ENCODE data around the gene NTM.

Gene NTM

DNA sequence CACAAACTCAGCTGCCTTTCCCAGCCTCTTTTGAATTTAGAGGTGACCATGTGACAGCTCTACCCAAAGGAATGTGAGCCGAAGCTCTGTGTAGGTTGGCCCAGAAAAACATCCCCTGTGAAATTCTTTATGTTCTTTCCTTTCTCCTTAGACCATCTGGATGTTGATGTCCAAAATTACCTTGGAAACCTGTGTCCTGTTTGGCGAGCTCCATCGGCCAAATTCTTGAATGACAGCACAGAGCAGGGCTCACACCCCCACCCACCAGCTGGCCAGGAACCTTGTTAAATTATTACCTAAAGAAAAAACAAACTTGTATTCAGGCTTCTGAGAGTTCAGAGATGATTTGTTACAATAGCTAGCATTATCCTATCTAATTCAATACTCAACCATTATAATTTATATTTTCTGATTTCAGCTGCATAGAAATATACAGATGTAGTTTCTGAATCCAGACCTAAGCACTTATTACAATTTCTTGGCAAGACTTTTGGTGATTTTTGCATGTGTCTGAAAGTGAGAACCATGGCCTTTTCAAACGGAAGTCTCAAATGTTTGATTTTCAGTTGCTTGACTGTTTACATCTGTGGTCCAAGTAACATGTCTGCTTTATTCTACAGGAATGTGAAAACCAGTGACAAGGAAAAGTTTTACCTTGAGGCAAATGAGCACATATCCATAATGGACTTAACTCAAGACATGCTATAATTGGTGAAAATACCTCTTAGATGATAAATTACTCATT lies 554.2 kb downstream of the NTM start:
- no peak for DNase-seq (ENCODE audit: extremely low read depth in 1 of 2, low read depth in 1 of 2)

DNA sequence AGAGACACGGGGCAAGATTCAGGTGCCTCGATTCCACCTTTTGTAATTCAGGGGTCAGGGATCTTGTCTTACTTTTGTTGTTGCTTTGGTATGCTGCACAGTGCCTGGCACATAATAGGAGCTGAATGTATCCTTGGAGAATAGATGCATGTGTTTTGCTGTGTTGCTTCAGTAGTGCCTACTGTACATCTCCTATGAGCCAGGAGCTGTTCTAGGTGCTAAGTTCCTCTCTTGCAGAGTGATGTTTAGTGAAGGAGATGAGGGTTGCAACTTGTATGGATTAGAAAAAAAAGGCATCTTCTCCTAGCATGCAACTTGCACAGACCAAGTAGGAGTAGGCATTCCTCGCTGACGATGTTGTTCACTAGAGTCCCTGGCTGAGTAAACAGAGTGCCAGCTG lies 555.4 kb downstream of the NTM start:
- no peak for DNase-seq (ENCODE audit: extremely low read depth in 1 of 2, low read depth in 1 of 2)

DNA sequence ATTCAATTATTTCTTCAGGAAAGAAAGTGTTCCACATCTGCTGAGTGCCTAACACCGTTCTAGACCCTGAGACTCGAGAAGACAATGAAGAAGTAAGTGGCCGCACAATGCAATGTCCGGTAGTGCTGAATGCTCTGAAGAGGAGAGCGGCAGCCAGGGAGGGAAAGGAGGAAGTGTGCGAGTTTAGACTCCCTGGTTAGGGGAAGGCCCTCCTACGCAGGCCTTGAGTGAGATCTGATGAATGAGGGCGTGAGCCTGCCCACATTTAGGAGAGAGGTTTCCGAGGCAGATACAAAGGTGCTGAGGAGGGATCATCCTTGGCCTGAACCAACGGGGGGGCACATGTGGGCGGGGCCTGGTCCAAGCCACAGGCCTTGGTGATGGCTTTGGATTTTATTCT lies 558.6 kb downstream of the NTM start:
- no peak for DNase-seq (ENCODE audit: extremely low read depth in 1 of 2, low read depth in 1 of 2)

DNA sequence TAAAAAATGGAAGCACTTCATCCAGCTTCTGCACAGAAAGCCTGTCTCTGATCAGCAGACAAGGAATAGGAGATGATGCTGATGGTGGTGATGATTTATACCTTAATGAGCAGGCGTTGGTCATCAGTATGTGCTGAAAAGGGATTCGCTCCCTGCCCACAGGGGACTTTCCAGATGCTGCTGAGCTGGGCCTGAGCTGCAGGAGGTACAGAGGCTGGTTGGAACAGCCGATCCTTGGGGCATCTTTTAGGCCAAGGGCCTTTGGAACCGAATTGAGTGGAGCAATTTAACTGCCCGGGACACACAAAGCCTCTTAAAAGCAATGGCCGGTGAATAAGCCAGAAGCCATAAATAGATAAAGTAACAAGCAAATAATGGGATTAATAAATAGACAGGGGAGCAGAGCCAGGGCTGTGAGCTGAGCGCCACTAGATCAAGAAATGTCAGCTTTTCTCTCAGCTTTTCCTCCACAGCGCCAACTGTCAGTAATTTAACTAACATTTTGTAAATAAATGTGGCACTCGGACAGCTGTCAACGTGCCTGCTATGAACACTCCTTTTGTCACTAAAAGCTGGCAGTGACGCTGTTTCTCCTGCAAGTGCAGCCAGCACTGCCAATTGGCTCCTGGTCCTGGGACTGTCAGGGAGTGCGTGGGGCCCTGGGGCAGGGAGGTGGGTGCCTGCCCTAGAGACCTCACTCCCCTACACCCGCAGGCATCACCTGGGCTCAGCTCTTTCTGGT lies 562.3 kb downstream of the NTM start:
- DNase-seq (ENCODE audit: extremely low read depth in 1 of 2, low read depth in 1 of 2) = no peak

DNA sequence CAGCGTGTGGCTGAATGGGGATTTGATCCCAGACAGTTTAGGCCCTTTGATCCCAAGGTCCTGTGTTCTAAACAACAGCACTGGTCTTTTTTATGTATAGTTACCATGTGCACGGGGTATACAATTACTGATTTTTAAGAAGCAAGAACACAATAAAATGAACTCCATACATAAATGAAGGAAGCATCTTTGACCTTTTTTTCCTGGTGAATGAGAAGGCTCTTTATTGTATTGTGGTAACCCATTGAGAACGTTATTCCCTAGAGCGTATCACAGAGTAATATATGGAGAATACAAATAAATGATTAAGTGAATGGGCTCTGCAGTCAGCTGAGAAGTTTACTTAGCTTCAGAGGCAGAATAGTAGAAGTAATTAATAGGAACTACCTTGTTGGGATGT lies 563.6 kb downstream of the NTM start:
- DNase-seq (ENCODE audit: extremely low read depth in 1 of 2, low read depth in 1 of 2) = no peak

- DNase-seq (ENCODE audit: extremely low read depth in 1 of 2, low read depth in 1 of 2) = no peak
Measured at GRCh38 chr11:131938351-131938751, 567.9 kb downstream of the NTM start.

DNA sequence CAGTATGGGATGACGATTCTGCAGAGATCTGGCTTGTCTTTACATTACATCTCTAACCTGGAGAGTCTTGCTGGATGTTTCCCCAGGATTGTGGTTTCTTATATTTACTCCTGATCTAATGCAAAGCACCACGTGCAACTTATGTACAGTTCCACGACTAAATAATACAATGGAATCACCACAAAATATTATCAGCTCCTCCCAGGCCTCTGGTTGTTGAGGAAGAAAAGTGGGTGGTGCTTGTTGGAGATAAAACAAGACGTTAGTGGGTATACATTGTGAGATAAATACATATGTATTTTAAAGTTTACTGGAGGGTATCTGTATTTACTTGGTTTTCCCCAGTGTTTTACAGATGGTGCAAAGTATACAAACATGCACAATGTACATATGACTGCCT lies 569.7 kb downstream of the NTM start:
- no peak for DNase-seq (ENCODE audit: extremely low read depth in 1 of 2, low read depth in 1 of 2)

- DNase-seq (ENCODE audit: extremely low read depth in 1 of 2, low read depth in 1 of 2) = no peak
Measured at GRCh38 chr11:131942878-131943277, 572.5 kb downstream of the NTM start.

DNA sequence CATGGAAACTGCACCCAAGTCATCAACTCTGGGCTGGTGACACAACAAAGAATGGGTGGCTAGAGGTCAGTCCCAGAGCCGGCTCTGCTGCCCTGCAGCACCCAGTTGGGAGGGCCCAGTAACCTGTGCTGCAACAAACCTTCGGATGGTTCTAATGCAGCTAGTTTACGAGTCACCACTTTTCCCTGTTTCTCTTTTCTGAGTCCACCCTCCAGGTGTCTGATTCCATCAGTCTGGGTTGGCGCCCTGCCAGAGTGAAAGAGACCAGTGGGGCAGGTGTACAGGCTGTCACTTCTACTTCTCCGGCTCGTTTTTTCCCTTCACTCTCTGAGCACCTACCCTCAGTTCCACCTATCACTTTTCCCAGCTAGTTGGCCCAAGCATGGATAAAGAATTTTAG lies 572.9 kb downstream of the NTM start:
- no peak for DNase-seq (ENCODE audit: extremely low read depth in 1 of 2, low read depth in 1 of 2)

DNA sequence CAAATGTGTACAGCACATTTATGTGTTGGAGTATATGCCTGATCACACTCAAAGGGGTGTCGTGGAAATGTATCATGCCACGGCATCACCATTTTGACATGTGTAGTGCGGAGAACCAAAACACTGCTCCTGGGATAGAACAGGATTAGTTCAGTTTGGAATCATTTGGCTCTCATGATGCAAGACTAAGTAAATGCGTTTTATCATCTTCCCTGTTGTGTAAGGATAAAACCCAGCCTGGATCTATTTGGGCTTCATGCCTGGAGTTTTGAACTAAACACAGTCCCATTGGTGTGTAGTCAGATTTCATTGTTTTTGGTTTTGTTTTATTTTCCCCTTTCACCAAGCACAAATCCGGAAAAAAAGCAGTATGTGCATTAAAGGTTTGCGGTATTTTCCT lies 574.3 kb downstream of the NTM start:
- DNase-seq (ENCODE audit: extremely low read depth in 1 of 2, low read depth in 1 of 2) = no peak

GRCh38 chr11:131945706-131946105 lies 575.3 kb downstream of the NTM start:
- DNase-seq (ENCODE audit: extremely low read depth in 1 of 2, low read depth in 1 of 2) = no peak

GRCh38 chr11:131947511-131947910 lies 577.1 kb downstream of the NTM start:
- DNase-seq (ENCODE audit: extremely low read depth in 1 of 2, low read depth in 1 of 2) = no peak

DNA sequence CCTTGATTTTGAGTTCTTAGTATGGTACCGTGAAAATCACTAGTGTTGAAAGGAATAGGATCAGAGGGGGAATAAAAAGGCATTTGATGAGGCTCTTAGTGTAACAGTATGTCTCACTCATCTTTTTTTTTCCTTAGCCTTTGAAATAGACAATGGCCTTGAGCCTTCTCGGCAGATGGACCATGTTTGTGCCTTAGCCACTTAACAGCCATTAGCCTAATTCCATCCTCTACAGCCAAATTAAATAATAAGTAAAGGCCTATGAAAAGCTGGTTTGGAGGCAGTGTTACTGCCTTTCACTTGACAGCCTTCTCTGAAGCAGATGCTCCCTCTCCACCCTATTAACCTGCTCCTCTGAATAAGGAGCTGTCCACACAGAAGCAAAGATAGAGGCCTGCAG lies 580.7 kb downstream of the NTM start:
- no peak for DNase-seq (ENCODE audit: extremely low read depth in 1 of 2, low read depth in 1 of 2)

DNA sequence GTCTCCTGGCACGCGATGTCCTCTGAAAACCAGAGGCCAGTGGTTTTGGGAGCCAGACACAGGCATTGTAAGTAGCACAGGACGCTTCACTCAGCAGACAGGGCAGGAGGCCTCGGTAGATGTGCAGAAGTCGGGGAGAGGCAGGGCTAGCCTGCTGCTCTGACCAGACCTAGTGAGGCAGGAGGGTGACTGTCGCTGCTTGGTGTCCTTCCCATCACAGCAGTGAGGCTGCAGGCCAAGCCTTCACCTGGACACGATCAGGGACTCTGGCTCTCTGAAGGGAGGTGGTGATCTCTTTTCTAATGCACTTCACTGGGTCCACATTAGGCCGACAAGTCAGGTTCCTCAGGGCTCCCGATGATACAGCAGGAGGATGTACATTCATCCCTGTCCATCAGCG lies 583.7 kb downstream of the NTM start:
- DNase-seq (ENCODE audit: extremely low read depth in 1 of 2, low read depth in 1 of 2) = no peak

- DNase-seq (ENCODE audit: extremely low read depth in 1 of 2, low read depth in 1 of 2) = no peak
Measured at GRCh38 chr11:131955904-131956303, 585.5 kb downstream of the NTM start.

DNA sequence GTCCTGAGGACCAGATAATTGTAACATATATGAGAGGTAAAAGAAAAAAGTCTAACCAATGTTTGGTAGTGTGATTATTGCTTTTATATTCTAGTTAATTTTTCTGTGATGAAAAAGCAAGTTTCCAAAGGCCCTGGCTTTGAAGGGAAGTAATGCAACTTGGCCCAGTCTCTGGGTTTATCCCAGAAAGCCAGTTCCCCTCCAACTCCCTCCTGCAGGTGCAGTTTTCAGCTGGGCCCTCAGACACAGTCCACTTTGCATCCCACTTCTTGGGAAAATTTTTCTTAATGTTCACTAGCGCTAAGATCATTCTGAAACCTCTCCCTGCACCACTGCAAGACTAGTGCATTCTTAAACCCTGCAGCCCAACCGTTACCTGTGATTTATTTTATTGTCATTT lies 586.8 kb downstream of the NTM start:
- no peak for DNase-seq (ENCODE audit: extremely low read depth in 1 of 2, low read depth in 1 of 2)

DNA sequence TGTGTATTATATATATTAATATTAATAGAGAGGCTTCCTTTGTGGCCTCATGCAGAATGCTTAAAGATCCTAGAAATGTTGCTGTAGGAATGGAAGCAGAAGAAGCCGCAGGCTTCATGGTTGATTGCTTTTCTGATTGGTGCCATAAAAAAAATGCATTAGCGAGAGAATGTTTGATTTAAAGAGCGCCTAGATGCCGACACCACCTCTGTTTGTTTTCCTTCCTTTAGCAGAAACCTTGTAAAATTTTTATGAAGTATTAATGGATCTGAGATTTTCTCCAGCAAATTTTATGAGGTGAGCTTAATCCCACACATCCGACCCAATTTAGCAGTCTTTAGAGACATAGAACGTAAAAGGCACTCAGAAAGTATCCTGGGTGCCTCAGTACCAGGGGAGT lies 587.5 kb downstream of the NTM start:
- DNase-seq (ENCODE audit: extremely low read depth in 1 of 2, low read depth in 1 of 2) = no peak

DNA sequence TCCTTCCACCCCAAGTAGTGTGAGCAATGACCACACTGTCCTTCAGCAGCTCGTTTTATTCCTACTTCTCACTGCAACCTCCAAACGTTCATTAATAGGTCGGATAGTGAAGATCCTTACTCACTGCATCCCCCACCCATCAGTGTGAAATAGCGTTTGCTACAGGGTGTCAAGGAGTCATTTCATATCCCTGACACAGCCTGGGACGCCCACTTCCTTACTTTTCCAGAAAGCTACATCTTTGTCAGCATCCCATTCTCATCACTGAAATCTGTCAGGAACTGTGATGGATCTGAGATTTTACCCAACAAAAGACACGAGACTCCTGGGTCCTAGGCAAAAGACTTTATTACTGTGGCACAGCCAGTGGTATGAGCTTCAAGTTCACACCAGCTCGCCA lies 592.4 kb downstream of the NTM start:
- DNase-seq (ENCODE audit: extremely low read depth in 1 of 2, low read depth in 1 of 2) = no peak

GRCh38 chr11:131964698-131965483 lies 594.5 kb downstream of the NTM start:
- DNase-seq (ENCODE audit: extremely low read depth in 1 of 2, low read depth in 1 of 2) = no peak

- no peak for DNase-seq (ENCODE audit: extremely low read depth in 1 of 2, low read depth in 1 of 2)
Measured at GRCh38 chr11:131965504-131965903, 595.1 kb downstream of the NTM start.

DNA sequence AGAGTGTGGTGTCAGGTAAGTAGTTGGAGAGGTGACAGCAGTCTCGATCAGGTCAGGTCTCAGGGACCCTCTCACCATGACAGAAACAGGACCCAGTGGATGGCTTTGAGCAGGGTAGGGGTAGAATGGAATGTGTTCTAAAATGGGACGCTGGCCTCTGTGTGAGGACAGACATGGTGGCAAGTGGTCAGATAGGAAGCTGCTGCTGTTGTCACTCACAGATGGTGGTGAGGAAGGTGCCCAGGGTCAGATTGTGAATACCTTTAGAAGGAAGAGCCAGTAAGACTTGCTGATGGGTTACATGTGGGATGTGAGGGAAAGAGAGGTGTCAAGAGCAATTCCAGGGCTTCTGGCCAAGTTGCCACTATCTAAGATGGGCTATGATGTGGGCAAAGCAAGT lies 596.3 kb downstream of the NTM start:
- DNase-seq (ENCODE audit: extremely low read depth in 1 of 2, low read depth in 1 of 2) = no peak

DNA sequence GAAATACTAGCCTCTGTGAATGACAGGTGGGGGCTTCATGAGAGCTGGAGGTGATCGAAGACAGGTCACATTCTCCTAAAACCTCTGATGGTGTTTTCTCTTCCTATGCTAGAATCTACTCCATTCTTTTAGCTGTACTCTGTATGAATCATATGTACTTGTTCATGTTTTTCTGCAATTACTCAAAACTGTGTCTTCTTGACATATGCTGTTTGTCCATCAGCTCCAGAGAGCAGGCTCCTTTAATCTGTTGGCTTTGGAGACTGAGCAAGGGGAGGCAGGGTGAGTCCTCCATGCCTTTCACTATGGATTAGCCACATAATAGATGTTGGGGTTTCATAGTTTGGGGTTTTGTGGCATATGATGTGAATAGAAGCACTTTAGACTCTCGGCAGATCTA lies 598.8 kb downstream of the NTM start:
- DNase-seq (ENCODE audit: extremely low read depth in 1 of 2, low read depth in 1 of 2) = no peak

Measured in stimulated activated CD8-positive, alpha-beta memory T cell treated with anti-CD3 and anti-CD28 coated beads, Interleukin-7, amount 100 ng/mL, for 48 hours (primary cell).